ENCODE measurements around the gene TOB1. TPM values are rescaled to one million over a fixed set of nuclear protein-coding genes. Genes with fewer than 3 reads are reported as not detected.
"Not testable (repeated sequence)": the region's sequence is repeated elsewhere in the genome, so short reads cannot be mapped to it uniquely, and the experiment has no call there.

TOB1 gene
- total RNA-seq, 1 donor from 2014 or later: 78.7 TPM

DNA sequence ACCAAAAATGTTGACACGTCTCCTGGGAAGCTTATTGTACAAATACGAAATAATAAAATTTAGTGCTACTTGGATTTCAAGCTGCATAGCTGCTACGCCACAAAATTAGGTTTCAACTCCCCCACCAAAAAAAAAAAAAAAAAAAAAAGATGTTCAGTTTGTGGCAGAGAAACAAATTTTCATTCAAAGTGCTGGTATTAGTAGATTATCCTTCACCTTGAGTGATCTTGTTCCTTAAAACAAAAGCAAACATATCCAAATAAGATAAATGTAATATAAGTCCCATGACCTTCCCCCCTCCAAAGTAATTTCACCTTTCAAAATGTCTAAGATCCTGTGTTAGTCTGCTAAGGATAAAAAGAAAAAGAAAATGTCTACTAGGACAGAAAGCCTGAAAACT, 2.2 kb downstream of the TOB1 start:
- TF ChIP-seq, protein P1, sequence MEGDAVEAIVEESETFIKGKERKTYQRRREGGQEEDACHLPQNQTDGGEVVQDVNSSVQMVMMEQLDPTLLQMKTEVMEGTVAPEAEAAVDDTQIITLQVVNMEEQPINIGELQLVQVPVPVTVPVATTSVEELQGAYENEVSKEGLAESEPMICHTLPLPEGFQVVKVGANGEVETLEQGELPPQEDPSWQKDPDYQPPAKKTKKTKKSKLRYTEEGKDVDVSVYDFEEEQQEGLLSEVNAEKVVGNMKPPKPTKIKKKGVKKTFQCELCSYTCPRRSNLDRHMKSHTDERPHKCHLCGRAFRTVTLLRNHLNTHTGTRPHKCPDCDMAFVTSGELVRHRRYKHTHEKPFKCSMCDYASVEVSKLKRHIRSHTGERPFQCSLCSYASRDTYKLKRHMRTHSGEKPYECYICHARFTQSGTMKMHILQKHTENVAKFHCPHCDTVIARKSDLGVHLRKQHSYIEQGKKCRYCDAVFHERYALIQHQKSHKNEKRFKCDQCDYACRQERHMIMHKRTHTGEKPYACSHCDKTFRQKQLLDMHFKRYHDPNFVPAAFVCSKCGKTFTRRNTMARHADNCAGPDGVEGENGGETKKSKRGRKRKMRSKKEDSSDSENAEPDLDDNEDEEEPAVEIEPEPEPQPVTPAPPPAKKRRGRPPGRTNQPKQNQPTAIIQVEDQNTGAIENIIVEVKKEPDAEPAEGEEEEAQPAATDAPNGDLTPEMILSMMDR (IDR thresholded peaks at IDR 0.05; ENCODE audit: partially characterized antibody, unreplicated experiment): no peak
- Mint-ChIP-seq H3K27me3 (ENCODE audit: unreplicated experiment) (peaks cover 21% of the 10 kb centered on the region), H3K36me3 (ENCODE audit: unreplicated experiment) (no peaks in the 10 kb centered on the region), H3K9me3 (ENCODE audit: unreplicated experiment) (peaks cover 27% of the 10 kb centered on the region), H3K4me3 (ENCODE audit: unreplicated experiment) (peak overlapping the region; percentile 98), H3K27ac (ENCODE audit: unreplicated experiment) (peak overlapping the region; percentile 99), H3K4me1 (ENCODE audit: low read depth, unreplicated experiment) (peaks cover 26% of the 10 kb centered on the region)
- no peak for DNase-seq

DNA sequence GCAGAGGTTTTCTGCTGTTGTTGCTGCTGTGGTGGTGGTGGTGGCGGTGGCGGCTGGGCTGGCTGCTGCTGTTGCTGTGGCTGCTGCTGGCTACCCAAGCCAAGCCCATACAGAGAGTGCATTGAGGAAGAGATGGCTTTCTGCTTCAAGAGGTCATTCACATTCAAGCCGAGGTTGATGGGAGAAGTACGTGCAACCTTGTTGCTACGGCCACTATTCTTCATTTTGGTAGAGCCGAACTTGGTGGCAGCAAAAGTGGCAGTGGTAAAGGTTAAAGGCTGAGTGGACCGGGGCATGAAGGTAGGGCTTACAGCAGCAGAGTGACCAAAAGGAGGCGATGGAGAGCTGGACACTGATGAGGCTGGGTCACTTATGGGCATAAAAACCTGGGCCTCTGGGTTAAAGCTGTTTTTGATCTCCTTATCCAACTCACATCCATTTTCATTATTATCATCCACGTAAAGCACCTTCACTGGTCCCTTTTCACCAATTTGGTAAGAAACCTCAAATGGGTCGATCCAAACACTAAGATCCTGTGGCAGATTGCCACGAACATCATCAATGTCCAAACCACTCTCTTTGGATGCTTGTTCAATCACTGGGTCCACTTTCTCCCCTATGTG, 2.8 kb downstream of the TOB1 start:
- peaks cover 22% of the 10 kb centered on the region for H3K4me1 Mint-ChIP-seq (ENCODE audit: low read depth, unreplicated experiment)
- peak overlapping the region; percentile 98 for H3K4me3 Mint-ChIP-seq (ENCODE audit: unreplicated experiment)
- peaks cover 21% of the 10 kb centered on the region for H3K27me3 Mint-ChIP-seq (ENCODE audit: unreplicated experiment)
- H3K27ac Mint-ChIP-seq (ENCODE audit: unreplicated experiment): peak overlapping the region; percentile 99
- peak; percentile 77 for DNase-seq
- H3K36me3 Mint-ChIP-seq (ENCODE audit: unreplicated experiment): no peaks in the 10 kb centered on the region
- TF ChIP-seq, protein P1 (IDR thresholded peaks at IDR 0.05; ENCODE audit: partially characterized antibody, unreplicated experiment): peak; percentile 53
- H3K9me3 Mint-ChIP-seq (ENCODE audit: unreplicated experiment): peaks cover 27% of the 10 kb centered on the region

DNA sequence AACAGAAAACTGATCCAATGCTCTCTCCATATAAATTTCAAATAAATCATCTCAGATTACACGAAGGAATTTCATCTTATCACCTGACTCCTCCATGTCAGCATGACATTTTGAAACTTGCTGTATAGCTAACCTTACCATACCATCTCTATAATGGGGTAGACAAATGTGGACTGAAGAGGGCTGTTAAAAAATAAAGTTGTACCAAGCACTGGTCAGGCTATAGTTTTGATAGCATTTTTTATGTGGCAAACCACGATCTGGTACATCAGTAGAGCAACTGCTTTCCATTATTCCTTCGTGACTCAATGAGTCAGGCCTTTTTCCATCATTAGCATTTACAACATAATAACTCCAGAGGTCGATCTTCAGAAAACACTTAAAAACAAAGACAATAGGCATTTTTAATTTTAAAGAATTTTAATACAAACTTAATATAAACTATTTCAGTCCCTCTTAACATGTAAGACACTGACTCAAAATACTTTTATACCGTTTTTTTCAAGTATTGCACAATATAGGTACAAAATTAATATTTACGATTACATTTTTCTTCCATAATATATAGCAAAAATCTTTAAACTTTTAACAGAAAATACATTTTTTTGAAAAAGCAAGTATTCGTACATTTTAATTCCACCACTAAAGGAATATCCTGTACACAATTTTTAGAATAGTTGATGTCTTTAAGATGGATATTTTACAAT, 4.2 kb downstream of the TOB1 start:
- Mint-ChIP-seq H3K27ac (ENCODE audit: unreplicated experiment) (no peak overlapping the region), H3K36me3 (ENCODE audit: unreplicated experiment) (no peaks in the 10 kb centered on the region), H3K4me3 (ENCODE audit: unreplicated experiment) (peak overlapping the region; percentile 72), H3K4me1 (ENCODE audit: low read depth, unreplicated experiment) (peaks cover 15% of the 10 kb centered on the region), H3K27me3 (ENCODE audit: unreplicated experiment) (peaks cover 13% of the 10 kb centered on the region), H3K9me3 (ENCODE audit: unreplicated experiment) (peaks cover 20% of the 10 kb centered on the region)
- no peak for DNase-seq
- TF ChIP-seq, protein P1 (IDR thresholded peaks at IDR 0.05; ENCODE audit: partially characterized antibody, unreplicated experiment): no peak

- peaks cover 13% of the 10 kb centered on the region for H3K27me3 Mint-ChIP-seq (ENCODE audit: unreplicated experiment)
- TF ChIP-seq, protein P1 (IDR thresholded peaks at IDR 0.05; ENCODE audit: partially characterized antibody, unreplicated experiment): no peak
- H3K36me3 Mint-ChIP-seq (ENCODE audit: unreplicated experiment): no peaks in the 10 kb centered on the region
- no peak overlapping the region for H3K27ac Mint-ChIP-seq (ENCODE audit: unreplicated experiment)
- H3K4me3 Mint-ChIP-seq (ENCODE audit: unreplicated experiment): no peak overlapping the region
- peaks cover 17% of the 10 kb centered on the region for H3K9me3 Mint-ChIP-seq (ENCODE audit: unreplicated experiment)
- peaks cover 15% of the 10 kb centered on the region for H3K4me1 Mint-ChIP-seq (ENCODE audit: low read depth, unreplicated experiment)
- DNase-seq: no peak
Measured at GRCh38 chr17:50861334-50861676, 4.8 kb downstream of the TOB1 start.

GRCh38 chr17:50859727-50860126, 6.4 kb downstream of the TOB1 start:
- not testable (repeated sequence) for H3K27me3 Mint-ChIP-seq (ENCODE audit: unreplicated experiment); H3K36me3 Mint-ChIP-seq (ENCODE audit: unreplicated experiment); DNase-seq; H3K27ac Mint-ChIP-seq (ENCODE audit: unreplicated experiment); H3K4me3 Mint-ChIP-seq (ENCODE audit: unreplicated experiment)
- H3K4me1 Mint-ChIP-seq (ENCODE audit: low read depth, unreplicated experiment): peaks cover 15% of the 10 kb centered on the region
- peaks cover 10% of the 10 kb centered on the region for H3K9me3 Mint-ChIP-seq (ENCODE audit: unreplicated experiment)

Measured in glutamatergic neuron (in vitro differentiated cells).